ENCODE measurements around the gene FSTL5. TPM values are rescaled to one million over a fixed set of nuclear protein-coding genes. Genes with fewer than 3 reads are reported as not detected.

Gene FSTL5
- total RNA-seq, 2 donors from 2014 or later, result not detected

- intact Hi-C loops (cut with DNase I), result no loop called here
- no peak for DNase-seq (ENCODE audit: low spot score)
Observed at GRCh38 chr4:161987611-161988010, 176.2 kb downstream of the FSTL5 start.

- intact Hi-C loops (cut with DNase I), result no loop called here
- DNase-seq (ENCODE audit: low spot score), result no peak
Observed at GRCh38 chr4:161952382-161952781, 211.4 kb downstream of the FSTL5 start.

- DNase-seq (ENCODE audit: low spot score), result no peak
- intact Hi-C loops (cut with DNase I), result no loop called here
Observed at GRCh38 chr4:161949946-161950725, 213.7 kb downstream of the FSTL5 start.

- intact Hi-C loops (cut with DNase I), result no loop called here
- no peak for DNase-seq (ENCODE audit: low spot score)
Observed at GRCh38 chr4:161948026-161948770, 215.6 kb downstream of the FSTL5 start.

- intact Hi-C loops (cut with DNase I), result no loop called here
- no peak for DNase-seq (ENCODE audit: low spot score)
Observed at GRCh38 chr4:161937596-161937995, 226.2 kb downstream of the FSTL5 start.

GRCh38 chr4:161936625-161937550, 226.9 kb downstream of the FSTL5 start:
- DNase-seq (ENCODE audit: low spot score), result no peak
- intact Hi-C loops (cut with DNase I), result no loop called here

GRCh38 chr4:161931089-161931488, 232.7 kb downstream of the FSTL5 start:
- intact Hi-C loops (cut with DNase I), result no loop called here
- DNase-seq (ENCODE audit: low spot score), result no peak

GRCh38 chr4:161929956-161930355, 233.8 kb downstream of the FSTL5 start:
- intact Hi-C loops (cut with DNase I), result no loop called here
- DNase-seq (ENCODE audit: low spot score), result no peak

GRCh38 chr4:161926033-161926828, 237.6 kb downstream of the FSTL5 start:
- no peak for DNase-seq (ENCODE audit: low spot score)
- intact Hi-C loops (cut with DNase I), result no loop called here

- intact Hi-C loops (cut with DNase I), result no loop called here
- no peak for DNase-seq (ENCODE audit: low spot score)
Observed at GRCh38 chr4:161920304-161921052, 243.3 kb downstream of the FSTL5 start.

- DNase-seq (ENCODE audit: low spot score), result no peak
- intact Hi-C loops (cut with DNase I), result no loop called here
Observed at GRCh38 chr4:161919442-161920220, 244.2 kb downstream of the FSTL5 start.

- DNase-seq (ENCODE audit: low spot score), result no peak
- intact Hi-C loops (cut with DNase I), result no loop called here
Observed at GRCh38 chr4:161916035-161916434, 247.8 kb downstream of the FSTL5 start.

GRCh38 chr4:161907590-161907955, 256.2 kb downstream of the FSTL5 start:
- intact Hi-C loops (cut with DNase I), result no loop called here
- no peak for DNase-seq (ENCODE audit: low spot score)

- intact Hi-C loops (cut with DNase I), result no loop called here
- no peak for DNase-seq (ENCODE audit: low spot score)
Observed at GRCh38 chr4:161906836-161907589, 256.8 kb downstream of the FSTL5 start.

GRCh38 chr4:161900110-161900509, 263.7 kb downstream of the FSTL5 start:
- intact Hi-C loops (cut with DNase I), result no loop called here
- DNase-seq (ENCODE audit: low spot score), result no peak

- no peak for DNase-seq (ENCODE audit: low spot score)
- intact Hi-C loops (cut with DNase I), result no loop called here
Observed at GRCh38 chr4:161894493-161895167, 269.2 kb downstream of the FSTL5 start.

Measured in posterior vena cava (tissue), 2 donors.